WTC11 (cell line): Measurements from ENCODE around the gene NLRP3. TPM values are rescaled to one million over a fixed set of nuclear protein-coding genes. Genes with fewer than 3 reads are reported as not detected.

ENCODE experiments used
- ATAC-seq: fragments of 200-7000 bp; cut with Tn5 transposase; 2 replicates; pipeline ENCODE4 v1.10.0; 2021; ENCODE audit warnings: mild to moderate bottlenecking, moderate library complexity
- CTCF ChIA-PET: fragments of 300-600 bp; sonication (Branson Sonifier 250); formaldehyde crosslinking; loops from one replicate; lab custom pipeline; 2021; ENCODE audit warnings: antibody characterized with exemption; lab: Charles Lee
- POLR2A ChIA-PET: fragments of 350-600 bp; sonication (Branson Sonifier 250); formaldehyde crosslinking; loops from one replicate; lab custom pipeline; 2021; ENCODE audit warnings: antibody characterized with exemption; lab: Charles Lee
- DNase-seq: peaks from one replicate; pipeline ENCODE4 v3.0.0; 2021; ENCODE audit warnings: low spot score
- H3K27ac Mint-ChIP-seq: 2 replicates; pipeline ENCODE4 v1.8.0; 2021; ENCODE audit warnings: mixed read lengths
- H3K27me3 Mint-ChIP-seq: 2 replicates; pipeline ENCODE4 v1.8.0; 2021; ENCODE audit warnings: low read depth, mild to moderate bottlenecking, moderate library complexity, mixed read lengths
- H3K36me3 Mint-ChIP-seq: 2 replicates; pipeline ENCODE4 v1.8.0; 2021; ENCODE audit warnings: mixed read lengths
- H3K4me1 Mint-ChIP-seq: 2 replicates; pipeline ENCODE4 v1.8.0; 2022; ENCODE audit warnings: mixed read lengths
- H3K4me3 Mint-ChIP-seq: 2 replicates; pipeline ENCODE4 v1.8.0; 2021; ENCODE audit warnings: mild to moderate bottlenecking, moderate library complexity, mixed read lengths
- H3K9me3 Mint-ChIP-seq: 2 replicates; pipeline ENCODE4 v1.8.0; 2021; ENCODE audit warnings: mixed read lengths
- ARID4B ChIP-seq: sonication (generic); formaldehyde crosslinking; IDR thresholded peaks from 2 replicates; pipeline ENCODE4 v1.8.0; 2023; ENCODE audit warnings: missing genetic modification reagents, mild to moderate bottlenecking, borderline replicate concordance
- ATF1 ChIP-seq: sonication (generic); formaldehyde crosslinking; IDR thresholded peaks from 2 replicates; pipeline ENCODE4 v1.8.1; 2023; ENCODE audit warnings: mild to moderate bottlenecking, moderate library complexity, missing genetic modification reagents
- ATF2 ChIP-seq: sonication (generic); formaldehyde crosslinking; IDR thresholded peaks from 2 replicates; pipeline ENCODE4 v1.8.1; 2022; ENCODE audit warnings: low read depth, missing genetic modification reagents, borderline replicate concordance
- ATF6 ChIP-seq: sonication (generic); formaldehyde crosslinking; IDR thresholded peaks from 2 replicates; pipeline ENCODE4 v1.8.1; 2023; ENCODE audit warnings: mild to moderate bottlenecking, missing genetic modification reagents
- CBFB ChIP-seq: sonication (generic); formaldehyde crosslinking; IDR thresholded peaks from 2 replicates; pipeline ENCODE4 v1.8.1; 2022; ENCODE audit warnings: mild to moderate bottlenecking, low read depth, missing genetic modification reagents
- CDX4 ChIP-seq: fragments of 250-450 bp; sonication (Bioruptor Pico); IDR thresholded peaks from 2 replicates; pipeline ENCODE4 v1.9.0; 2021; ENCODE audit warnings: moderate library complexity, mild to moderate bottlenecking, inconsistent platforms, borderline replicate concordance
- CREM ChIP-seq: sonication (generic); formaldehyde crosslinking; IDR thresholded peaks from 2 replicates; pipeline ENCODE4 v1.8.1; 2022; ENCODE audit warnings: mild to moderate bottlenecking, missing genetic modification reagents, moderate library complexity
- E2F1 ChIP-seq: sonication (generic); formaldehyde crosslinking; IDR thresholded peaks from 2 replicates; pipeline ENCODE4 v1.8.0; 2022; ENCODE audit warnings: mild to moderate bottlenecking, missing genetic modification reagents
- E2F5 ChIP-seq: sonication (generic); formaldehyde crosslinking; IDR thresholded peaks from 2 replicates; pipeline ENCODE4 v1.8.1; 2022; ENCODE audit warnings: mild to moderate bottlenecking, moderate library complexity, missing genetic modification reagents
- EMX1 ChIP-seq: fragments of 250-450 bp; sonication (Bioruptor Pico); IDR thresholded peaks from 2 replicates; pipeline ENCODE4 v1.8.0; 2021; ENCODE audit warnings: mild to moderate bottlenecking
- IRF2 ChIP-seq: sonication (generic); formaldehyde crosslinking; IDR thresholded peaks from 2 replicates; pipeline ENCODE4 v1.8.0; 2022; ENCODE audit warnings: low read depth, missing genetic modification reagents, borderline replicate concordance
- JAZF1 ChIP-seq: fragments of 250-450 bp; sonication (Bioruptor Pico); IDR thresholded peaks from 2 replicates; pipeline ENCODE4 v1.9.0; 2021; ENCODE audit warnings: moderate library complexity, mild to moderate bottlenecking, inconsistent platforms
- MAX ChIP-seq: sonication (generic); formaldehyde crosslinking; IDR thresholded peaks from 2 replicates; pipeline ENCODE4 v1.8.0; 2022; ENCODE audit warnings: mild to moderate bottlenecking, missing genetic modification reagents
- NFATC4 ChIP-seq: fragments of 250-450 bp; sonication (Bioruptor Pico); IDR thresholded peaks from 2 replicates; pipeline ENCODE4 v1.9.0; 2021; ENCODE audit warnings: mild to moderate bottlenecking
- NR2C2 ChIP-seq: sonication (generic); formaldehyde crosslinking; IDR thresholded peaks from 2 replicates; pipeline ENCODE4 v1.8.0; 2022; ENCODE audit warnings: mild to moderate bottlenecking, missing genetic modification reagents
- NR3C1 ChIP-seq: sonication (generic); formaldehyde crosslinking; conservative IDR thresholded peaks from 2 replicates; pipeline ENCODE4 v1.8.1; 2023; ENCODE audit warnings: low read depth, mild to moderate bottlenecking, missing genetic modification reagents
- SP1 ChIP-seq: sonication (generic); formaldehyde crosslinking; conservative IDR thresholded peaks from 2 replicates; pipeline ENCODE4 v1.8.1; 2022; ENCODE audit warnings: missing genetic modification reagents
- STAT6 ChIP-seq: sonication (generic); formaldehyde crosslinking; conservative IDR thresholded peaks from 2 replicates; pipeline ENCODE4 v1.8.1; 2023; ENCODE audit warnings: mild to moderate bottlenecking, low read depth, missing genetic modification reagents, moderate library complexity
- TP53 ChIP-seq: sonication (generic); formaldehyde crosslinking; IDR thresholded peaks from 2 replicates; pipeline ENCODE4 v1.8.1; 2023; ENCODE audit warnings: mild to moderate bottlenecking, missing genetic modification reagents
- ZNF121 ChIP-seq: sonication (generic); formaldehyde crosslinking; IDR thresholded peaks from 2 replicates; pipeline ENCODE4 v1.8.0; 2023; ENCODE audit warnings: missing genetic modification reagents
- ZNF138 ChIP-seq: sonication (generic); formaldehyde crosslinking; conservative IDR thresholded peaks from 2 replicates; pipeline ENCODE4 v1.8.1; 2022; ENCODE audit warnings: mild to moderate bottlenecking, moderate library complexity, missing genetic modification reagents
- ZNF671 ChIP-seq: fragments of 250-450 bp; sonication (Bioruptor Pico); IDR thresholded peaks from 2 replicates; pipeline ENCODE4 v1.8.0; 2021; ENCODE audit warnings: mild to moderate bottlenecking
- total RNA-seq: library from RNA; stranded (reverse); gene quantifications from 3 replicates; pipeline ENCODE4 v1.2.3, GENCODE V29; 2021

The NLRP3 gene
- total RNA-seq, 1 experiment from 2014 or later: 0.11 TPM

GRCh38 chr1:247408100-247408499, 7.9 kb upstream of the NLRP3 start (continued):
- TF ChIP-seq ATF2 (CRISPR knock-in tag): no peak
- no peak for TF ChIP-seq CBFB (CRISPR knock-in tag)
- TF ChIP-seq CDX4 (CRISPR knock-in tag): no peak
- TF ChIP-seq NFATC4 (CRISPR knock-in tag): no peak
- TF ChIP-seq ATF1 (CRISPR knock-in tag): no peak
- TF ChIP-seq EMX1 (CRISPR knock-in tag): no peak
- no peak for TF ChIP-seq SP1 (CRISPR knock-in tag)
- TF ChIP-seq IRF2 (CRISPR knock-in tag): no peak
- no peak for TF ChIP-seq JAZF1

GRCh38 chr1:247409869-247410544, 6.0 kb upstream of the NLRP3 start:
- Mint-ChIP-seq H3K27ac (no peak overlapping the region), H3K4me1 (no peaks in the 10 kb centered on the region), H3K36me3 (no peaks in the 10 kb centered on the region), H3K27me3 (no peaks in the 10 kb centered on the region), H3K9me3 (no peaks in the 10 kb centered on the region), H3K4me3 (no peak overlapping the region)
- ATAC-seq (no peak), DNase-seq (no peak)
- ChIA-PET POLR2A (no interaction called here), CTCF (no interaction called here)
- TF ChIP-seq ATF6 (CRISPR knock-in tag) (no peak), ARID4B (CRISPR knock-in tag) (no peak), ZNF121 (no peak), ZNF671 (CRISPR knock-in tag) (no peak), NR2C2 (CRISPR knock-in tag) (no peak), E2F5 (CRISPR knock-in tag) (no peak), STAT6 (no peak), NR3C1 (CRISPR knock-in tag) (no peak), MAX (CRISPR knock-in tag) (no peak), TP53 (CRISPR knock-in tag) (no peak), ZNF138 (CRISPR knock-in tag) (no peak), CREM (no peak), E2F1 (CRISPR knock-in tag) (no peak), CDX4 (CRISPR knock-in tag) (no peak), JAZF1 (no peak)
